ENCODE results near the gene C1QA.

The C1QA gene

DNA sequence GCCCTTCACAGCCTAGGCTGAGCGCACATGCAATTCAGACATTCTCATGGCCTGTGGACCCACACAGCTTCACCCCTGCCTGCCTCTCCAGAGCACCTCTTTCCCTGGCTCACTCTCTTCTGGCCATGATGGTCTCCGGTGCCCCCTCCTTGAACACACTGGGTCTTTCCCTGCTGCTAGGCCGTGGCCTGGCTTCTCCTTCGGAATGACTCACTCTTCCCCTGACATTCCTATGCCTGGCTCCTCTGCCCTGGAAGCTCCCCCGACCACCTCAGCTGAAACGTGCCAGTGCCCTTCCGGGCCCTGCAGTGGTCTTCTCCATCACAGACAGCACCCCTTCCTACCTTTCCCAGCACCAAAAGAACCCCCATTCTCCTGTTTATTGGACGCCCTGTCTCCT, 44.9 kb upstream of the C1QA start:
- TF ChIP-seq, protein P1, sequence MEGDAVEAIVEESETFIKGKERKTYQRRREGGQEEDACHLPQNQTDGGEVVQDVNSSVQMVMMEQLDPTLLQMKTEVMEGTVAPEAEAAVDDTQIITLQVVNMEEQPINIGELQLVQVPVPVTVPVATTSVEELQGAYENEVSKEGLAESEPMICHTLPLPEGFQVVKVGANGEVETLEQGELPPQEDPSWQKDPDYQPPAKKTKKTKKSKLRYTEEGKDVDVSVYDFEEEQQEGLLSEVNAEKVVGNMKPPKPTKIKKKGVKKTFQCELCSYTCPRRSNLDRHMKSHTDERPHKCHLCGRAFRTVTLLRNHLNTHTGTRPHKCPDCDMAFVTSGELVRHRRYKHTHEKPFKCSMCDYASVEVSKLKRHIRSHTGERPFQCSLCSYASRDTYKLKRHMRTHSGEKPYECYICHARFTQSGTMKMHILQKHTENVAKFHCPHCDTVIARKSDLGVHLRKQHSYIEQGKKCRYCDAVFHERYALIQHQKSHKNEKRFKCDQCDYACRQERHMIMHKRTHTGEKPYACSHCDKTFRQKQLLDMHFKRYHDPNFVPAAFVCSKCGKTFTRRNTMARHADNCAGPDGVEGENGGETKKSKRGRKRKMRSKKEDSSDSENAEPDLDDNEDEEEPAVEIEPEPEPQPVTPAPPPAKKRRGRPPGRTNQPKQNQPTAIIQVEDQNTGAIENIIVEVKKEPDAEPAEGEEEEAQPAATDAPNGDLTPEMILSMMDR (IDR thresholded peaks at IDR 0.05; ENCODE audit: low read length): no peak
- no peak for TF ChIP-seq EZH2 (IDR thresholded peaks at IDR 0.05; ENCODE audit: borderline replicate concordance, low read length)
- no peak overlapping the region for H3K4me3 ChIP-seq (ENCODE audit: low read depth, low read length, poor library complexity, severe bottlenecking)
- H3K79me2 ChIP-seq (ENCODE audit: insufficient read depth, low read length): no peaks in the 10 kb centered on the region
- H3K9me3 ChIP-seq (ENCODE audit: low read length): no peaks in the 10 kb centered on the region
- H4K20me1 ChIP-seq (ENCODE audit: insufficient read depth, low read length): no peaks in the 10 kb centered on the region
- H3K27me3 ChIP-seq (ENCODE audit: insufficient read depth, low read length): 0 out of 2 replicates have a peak, but pooled peaks cover 3% of the 10 kb centered on the region
- no peaks in the 10 kb centered on the region for H3K36me3 ChIP-seq (ENCODE audit: insufficient read depth, low read length)
- no peaks in the 10 kb centered on the region for H3K9me2 ChIP-seq (ENCODE audit: low read depth, low read length)
- H3K4me2 ChIP-seq (ENCODE audit: low read length): no peak overlapping the region
- H3F3A ChIP-seq (ENCODE audit: insufficient read depth, low read length): no peaks in the 10 kb centered on the region
- no peak overlapping the region for H3K9ac ChIP-seq (ENCODE audit: low read length)
- H3K27ac ChIP-seq (ENCODE audit: low read depth, low read length, poor library complexity, severe bottlenecking): no peak overlapping the region
- no peak overlapping the region for H2AFZ ChIP-seq (ENCODE audit: low read length)
- H3K4me1 ChIP-seq (ENCODE audit: insufficient read depth, low read length, severe bottlenecking): no peaks in the 10 kb centered on the region

DNA sequence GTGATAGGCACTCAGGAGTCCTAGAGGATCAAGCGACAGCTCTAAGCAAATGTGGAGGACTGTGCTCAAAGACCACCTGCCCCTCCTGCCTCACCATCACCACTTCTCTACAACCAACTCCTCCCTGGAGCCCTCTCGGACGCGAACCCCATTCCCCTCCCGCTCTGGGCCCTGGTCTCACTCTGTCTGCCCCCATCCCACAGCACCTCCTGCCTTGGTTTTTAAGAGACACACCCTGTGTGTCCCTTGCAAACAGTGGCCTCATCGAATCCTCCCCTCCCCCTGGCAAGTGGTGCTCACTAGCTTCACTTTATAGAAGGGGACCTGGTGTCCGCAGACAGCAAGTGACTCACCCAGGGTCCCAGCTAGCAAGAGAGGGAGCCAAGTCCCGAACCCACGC, 44.4 kb upstream of the C1QA start:
- H3K4me3 ChIP-seq (ENCODE audit: low read depth, low read length, poor library complexity, severe bottlenecking): no peak overlapping the region
- no peak for TF ChIP-seq EZH2 (IDR thresholded peaks at IDR 0.05; ENCODE audit: borderline replicate concordance, low read length)
- TF ChIP-seq, protein P1 (IDR thresholded peaks at IDR 0.05; ENCODE audit: low read length): no peak
- no peaks in the 10 kb centered on the region for H3F3A ChIP-seq (ENCODE audit: insufficient read depth, low read length)
- H3K27ac ChIP-seq (ENCODE audit: low read depth, low read length, poor library complexity, severe bottlenecking): no peak overlapping the region
- 0 out of 2 replicates have a peak, but pooled peaks cover 3% of the 10 kb centered on the region for H3K27me3 ChIP-seq (ENCODE audit: insufficient read depth, low read length)
- H3K4me1 ChIP-seq (ENCODE audit: insufficient read depth, low read length, severe bottlenecking): no peaks in the 10 kb centered on the region
- no peaks in the 10 kb centered on the region for H3K9me3 ChIP-seq (ENCODE audit: low read length)
- no peak overlapping the region for H3K9ac ChIP-seq (ENCODE audit: low read length)
- no peak overlapping the region for H2AFZ ChIP-seq (ENCODE audit: low read length)
- no peaks in the 10 kb centered on the region for H3K9me2 ChIP-seq (ENCODE audit: low read depth, low read length)
- no peaks in the 10 kb centered on the region for H4K20me1 ChIP-seq (ENCODE audit: insufficient read depth, low read length)
- no peak overlapping the region for H3K4me2 ChIP-seq (ENCODE audit: low read length)
- H3K79me2 ChIP-seq (ENCODE audit: insufficient read depth, low read length): no peaks in the 10 kb centered on the region
- no peaks in the 10 kb centered on the region for H3K36me3 ChIP-seq (ENCODE audit: insufficient read depth, low read length)

DNA sequence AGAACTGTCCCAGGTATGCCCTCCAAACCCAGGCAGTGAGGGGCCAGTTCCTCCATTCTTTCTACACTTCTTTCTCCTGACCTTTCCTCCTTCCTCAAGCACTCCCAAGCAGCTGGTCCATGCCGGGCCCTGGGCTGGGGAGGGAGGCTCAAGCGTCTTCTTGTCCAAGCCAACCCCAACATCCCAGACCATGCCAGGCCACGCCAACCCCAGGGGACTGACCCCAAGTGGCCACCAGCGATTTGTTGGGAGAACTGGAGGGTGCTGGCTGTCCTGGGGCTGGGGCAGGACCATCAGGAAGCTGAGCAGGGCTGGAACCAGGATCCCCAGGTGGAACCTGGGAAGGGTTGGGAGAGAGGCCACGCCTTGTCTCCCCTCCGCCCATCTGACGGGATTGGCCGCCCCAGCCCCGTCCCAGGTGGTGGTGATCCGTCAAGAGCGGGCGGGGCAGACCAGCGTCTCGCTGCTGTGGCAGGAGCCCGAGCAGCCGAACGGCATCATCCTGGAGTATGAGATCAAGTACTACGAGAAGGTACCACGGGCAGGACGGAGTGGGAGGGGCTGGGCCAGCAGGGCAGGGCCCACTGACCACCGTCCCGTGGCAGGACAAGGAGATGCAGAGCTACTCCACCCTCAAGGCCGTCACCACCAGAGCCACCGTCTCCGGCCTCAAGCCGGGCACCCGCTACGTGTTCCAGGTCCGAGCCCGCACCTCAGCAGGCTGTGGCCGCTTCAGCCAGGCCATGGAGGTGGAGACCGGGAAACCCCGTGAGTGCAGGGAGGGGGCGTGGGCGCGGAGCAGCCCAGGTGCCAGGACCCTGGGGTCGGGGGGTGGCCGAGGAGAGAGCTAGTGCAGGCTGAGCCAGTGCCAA, 43.3 kb upstream of the C1QA start:
- TF ChIP-seq, protein P1 (IDR thresholded peaks at IDR 0.05; ENCODE audit: low read length): no peak
- no peak for TF ChIP-seq EZH2 (IDR thresholded peaks at IDR 0.05; ENCODE audit: borderline replicate concordance, low read length)
- Histone ChIP-seq H3F3A (ENCODE audit: insufficient read depth, low read length) (no peaks in the 10 kb centered on the region), H4K20me1 (ENCODE audit: insufficient read depth, low read length) (no peaks in the 10 kb centered on the region), H3K36me3 (ENCODE audit: insufficient read depth, low read length) (no peaks in the 10 kb centered on the region), H3K4me2 (ENCODE audit: low read length) (no peak overlapping the region), H3K9ac (ENCODE audit: low read length) (no peak overlapping the region), H3K4me1 (ENCODE audit: insufficient read depth, low read length, severe bottlenecking) (no peaks in the 10 kb centered on the region), H3K27ac (ENCODE audit: low read depth, low read length, poor library complexity, severe bottlenecking) (no peak overlapping the region), H3K4me3 (ENCODE audit: low read depth, low read length, poor library complexity, severe bottlenecking) (no peak overlapping the region), H2AFZ (ENCODE audit: low read length) (no peak overlapping the region), H3K9me2 (ENCODE audit: low read depth, low read length) (no peaks in the 10 kb centered on the region), H3K27me3 (ENCODE audit: insufficient read depth, low read length) (0 out of 2 replicates have a peak, but pooled peaks cover 3% of the 10 kb centered on the region), H3K79me2 (ENCODE audit: insufficient read depth, low read length) (no peaks in the 10 kb centered on the region), H3K9me3 (ENCODE audit: low read length) (no peaks in the 10 kb centered on the region)
